GM23248 (cell line): Measurements from ENCODE around the gene CCDC167. TPM values are rescaled to one million over a fixed set of nuclear protein-coding genes. Genes with fewer than 3 reads are reported as not detected.

Experiments used
- DNase-seq: peaks from one replicate; pipeline ENCODE4 v3.0.0-alpha.2; 2015
- H2AFZ ChIP-seq: fragments of 200-600 bp; sonication (generic); 2 replicates; pipeline ENCODE4 v1.6.1; 2016; ENCODE audit warnings: antibody characterized with exemption
- H3F3A ChIP-seq: fragments of 200-600 bp; sonication (generic); 2 replicates; pipeline ENCODE4 v1.6.1; 2016; ENCODE audit warnings: mild to moderate bottlenecking, antibody characterized with exemption, mixed run types; ENCODE audit not compliant: insufficient read depth
- H3K27ac ChIP-seq: fragments of 200-600 bp; sonication (generic); 2 replicates; pipeline ENCODE4 v1.5.1; 2016; ENCODE audit warnings: mild to moderate bottlenecking
- H3K27me3 ChIP-seq: fragments of 200-600 bp; sonication (generic); replicated peaks from 2 replicates; pipeline ENCODE4 v1.6.1; 2016; ENCODE audit warnings: mild to moderate bottlenecking; ENCODE audit not compliant: insufficient read depth
- H3K36me3 ChIP-seq: fragments of 200-600 bp; sonication (generic); 2 replicates; pipeline ENCODE4 v1.6.1; 2016; ENCODE audit warnings: low read depth, mild to moderate bottlenecking
- H3K4me1 ChIP-seq: fragments of 200-600 bp; sonication (generic); 2 replicates; pipeline ENCODE4 v1.6.1; 2016; ENCODE audit warnings: mild to moderate bottlenecking; ENCODE audit not compliant: insufficient read depth
- H3K4me2 ChIP-seq: fragments of 200-600 bp; sonication (generic); one replicate; pipeline ENCODE4 v1.6.1; 2016; ENCODE audit warnings: mild to moderate bottlenecking; ENCODE audit not compliant: unreplicated experiment
- H3K4me3 ChIP-seq: fragments of 200-600 bp; sonication (generic); 2 replicates; pipeline ENCODE4 v1.5.1; 2016; ENCODE audit warnings: mild to moderate bottlenecking
- H3K79me2 ChIP-seq: fragments of 200-600 bp; sonication (generic); 2 replicates; pipeline ENCODE4 v1.6.1; 2016; ENCODE audit warnings: mild to moderate bottlenecking; ENCODE audit not compliant: insufficient read depth
- H3K9ac ChIP-seq: fragments of 200-600 bp; sonication (generic); 2 replicates; pipeline ENCODE4 v1.6.1; 2016; ENCODE audit warnings: mild to moderate bottlenecking
- H3K9me2 ChIP-seq: fragments of 200-600 bp; sonication (generic); 2 replicates; pipeline ENCODE4 v1.6.1; 2016; ENCODE audit warnings: mixed run types, mild to moderate bottlenecking, moderate library complexity; ENCODE audit not compliant: insufficient read depth
- H3K9me3 ChIP-seq: fragments of 200-600 bp; sonication (generic); one replicate; pipeline ENCODE4 v1.6.1; 2017; ENCODE audit warnings: low read depth
- H4K20me1 ChIP-seq: fragments of 200-600 bp; sonication (generic); 2 replicates; pipeline ENCODE4 v1.6.0; 2016; ENCODE audit not compliant: insufficient read depth
- EZH2 ChIP-seq: fragments of 200-600 bp; sonication (generic); IDR thresholded peaks from 2 replicates; pipeline ENCODE4 v1.6.1; 2018; ENCODE audit warnings: antibody characterized with exemption, mild to moderate bottlenecking; ENCODE audit not compliant: insufficient read depth, poor library complexity, severe bottlenecking
- EZH2phosphoT487 ChIP-seq: fragments of 200-600 bp; sonication (generic); IDR thresholded peaks from 2 replicates; pipeline ENCODE4 v1.6.1; 2018; ENCODE audit warnings: antibody characterized with exemption, moderate library complexity, mild to moderate bottlenecking, low read depth; ENCODE audit not compliant: insufficient read depth
- WGBS, 2 experiments: methylation state at CpG; one replicate each; pipeline ENCODE4 v1.1.6; 2015 to 2017; ENCODE audit warnings: low lambda C conversion rate in 2 of 2, low coverage in 1 of 2; ENCODE audit errors: missing lambda C conversion rate in 2 of 2; 5-methylcytosine and 5-hydroxymethylcytosine counted together
- in situ Hi-C: fragments of 300-500 bp; cut with MboI; formaldehyde crosslinking; loops from 2 replicates; pipeline ENCODE4 v1.15.0; 2020
- polyA plus RNA-seq: library from polyadenylated mRNA; unstranded; fragments of >200 nt; fragmentation: Nextera tagmentation; extraction: Ambion mirVana; gene quantifications from 2 replicates; pipeline ENCODE4 v1.2.1, GENCODE V29; 2016
- total RNA-seq: library from RNA; depleted of rRNA; stranded (reverse); fragments of >200 nt; shearing (Covaris generic); gene quantifications from 2 replicates; pipeline ENCODE4 v1.2.3, GENCODE V29; 2014

The CCDC167 gene
- total and polyA plus RNA-seq, 2 experiments from 2014 or later = 35.8 to 51.0 TPM

GRCh38 chr6:37507077-37507476 lies 7.4 kb upstream of the CCDC167 start:
- Histone ChIP-seq H3K4me1 (no peaks in the 10 kb centered on the region), H3K9me2 (no peaks in the 10 kb centered on the region), H3K79me2 (no peaks in the 10 kb centered on the region), H3K27me3 (peaks cover 18% of the 10 kb centered on the region; the same call in 1 of the 2 replicates), H2AFZ (no peak overlapping the region), H3K4me3 (no peak overlapping the region), H3K9me3 (no peaks in the 10 kb centered on the region), H3K27ac (no peak overlapping the region), H3F3A (no peaks in the 10 kb centered on the region), H3K9ac (no peak overlapping the region), H3K4me2 (no peak overlapping the region), H4K20me1 (no peaks in the 10 kb centered on the region), H3K36me3 (no peaks in the 10 kb centered on the region)
- no peak for DNase-seq
- no peak for TF ChIP-seq EZH2
- no peak for TF ChIP-seq EZH2phosphoT487
- 55 to 61% methylated on average over 5 of the region's 5 CpGs for WGBS, 2 experiments
- in situ Hi-C loops = no loop called here

- H3K27me3 ChIP-seq = peaks cover 14% of the 10 kb centered on the region; the same call in 1 of the 2 replicates
- H3K4me3 ChIP-seq = no peak overlapping the region
- H3K36me3 ChIP-seq = no peaks in the 10 kb centered on the region
- H3K27ac ChIP-seq = no peak overlapping the region
- H3F3A ChIP-seq = no peaks in the 10 kb centered on the region
- no peaks in the 10 kb centered on the region for H4K20me1 ChIP-seq
- no peak overlapping the region for H2AFZ ChIP-seq
- no peak for DNase-seq
- H3K9me2 ChIP-seq = no peaks in the 10 kb centered on the region
- H3K9ac ChIP-seq = no peak overlapping the region
- WGBS, 2 experiments = 67 to 70% methylated on average over 4 of the region's 4 CpGs
- H3K4me1 ChIP-seq = no peaks in the 10 kb centered on the region
- no peaks in the 10 kb centered on the region for H3K79me2 ChIP-seq
- no peak for TF ChIP-seq EZH2phosphoT487
- TF ChIP-seq EZH2 = no peak
- H3K9me3 ChIP-seq = no peaks in the 10 kb centered on the region
- no peak overlapping the region for H3K4me2 ChIP-seq
- in situ Hi-C loops = no loop called here
These were observed 6.8 kb upstream of the CCDC167 start for GRCh38 chr6:37506479-37506878.

- TF ChIP-seq EZH2phosphoT487 (no peak), EZH2 (no peak)
- Histone ChIP-seq H3F3A (no peaks in the 10 kb centered on the region), H3K27me3 (0 out of 2 replicates have a peak, but pooled peaks cover 10% of the 10 kb centered on the region), H3K9me2 (no peaks in the 10 kb centered on the region), H3K4me1 (no peaks in the 10 kb centered on the region), H3K4me3 (no peak overlapping the region), H3K9me3 (no peaks in the 10 kb centered on the region), H3K9ac (no peak overlapping the region), H2AFZ (no peak overlapping the region), H3K79me2 (no peaks in the 10 kb centered on the region), H4K20me1 (no peaks in the 10 kb centered on the region), H3K36me3 (no peaks in the 10 kb centered on the region), H3K4me2 (no peak overlapping the region), H3K27ac (no peak overlapping the region)
- no peak for DNase-seq
- WGBS, 2 experiments = 68 to 72% methylated on average over 2 of the region's 2 CpGs
- in situ Hi-C loops = no loop called here
These were observed 4.3 kb upstream of the CCDC167 start for GRCh38 chr6:37504024-37504423.

GRCh38 chr6:37503309-37503965 lies 3.7 kb upstream of the CCDC167 start:
- H3K4me3 ChIP-seq = no peak overlapping the region
- H3K79me2 ChIP-seq = no peaks in the 10 kb centered on the region
- TF ChIP-seq EZH2phosphoT487 = no peak
- TF ChIP-seq EZH2 = no peak
- no peak overlapping the region for H3K27ac ChIP-seq
- H3K36me3 ChIP-seq = no peaks in the 10 kb centered on the region
- 0 out of 2 replicates have a peak, but pooled peaks cover 10% of the 10 kb centered on the region for H3K27me3 ChIP-seq
- DNase-seq = no peak
- 59 to 67% methylated on average over 7 of the region's 7 CpGs for WGBS, 2 experiments
- no peak overlapping the region for H2AFZ ChIP-seq
- no peaks in the 10 kb centered on the region for H3F3A ChIP-seq
- no peaks in the 10 kb centered on the region for H3K9me2 ChIP-seq
- no peak overlapping the region for H3K9ac ChIP-seq
- H3K4me2 ChIP-seq = no peak overlapping the region
- in situ Hi-C loops = no loop called here
- no peaks in the 10 kb centered on the region for H3K9me3 ChIP-seq
- H4K20me1 ChIP-seq = no peaks in the 10 kb centered on the region
- no peaks in the 10 kb centered on the region for H3K4me1 ChIP-seq
